ENCODE results near the gene ERGIC1. TPM values are rescaled to one million over a fixed set of nuclear protein-coding genes. Genes with fewer than 3 reads are reported as not detected.
"Not testable (repeated sequence)": the region's sequence is repeated elsewhere in the genome, so short reads cannot be mapped to it uniquely, and the experiment has no call there.

Gene ERGIC1
- total and polyA plus RNA-seq, 10 of the 15 experiments (the other 5 are each of a cell fraction or from before 2014, with no cell fraction given): 8.8 to 104 (median 76.3) TPM

GRCh38 chr5:172809774-172810173 lies 24.3 kb upstream of the ERGIC1 start (continued):
- TF ChIP-seq ZBTB40 (IDR thresholded peaks at IDR 0.05; ENCODE audit: borderline replicate concordance): no peak
- TF ChIP-seq, protein P1, sequence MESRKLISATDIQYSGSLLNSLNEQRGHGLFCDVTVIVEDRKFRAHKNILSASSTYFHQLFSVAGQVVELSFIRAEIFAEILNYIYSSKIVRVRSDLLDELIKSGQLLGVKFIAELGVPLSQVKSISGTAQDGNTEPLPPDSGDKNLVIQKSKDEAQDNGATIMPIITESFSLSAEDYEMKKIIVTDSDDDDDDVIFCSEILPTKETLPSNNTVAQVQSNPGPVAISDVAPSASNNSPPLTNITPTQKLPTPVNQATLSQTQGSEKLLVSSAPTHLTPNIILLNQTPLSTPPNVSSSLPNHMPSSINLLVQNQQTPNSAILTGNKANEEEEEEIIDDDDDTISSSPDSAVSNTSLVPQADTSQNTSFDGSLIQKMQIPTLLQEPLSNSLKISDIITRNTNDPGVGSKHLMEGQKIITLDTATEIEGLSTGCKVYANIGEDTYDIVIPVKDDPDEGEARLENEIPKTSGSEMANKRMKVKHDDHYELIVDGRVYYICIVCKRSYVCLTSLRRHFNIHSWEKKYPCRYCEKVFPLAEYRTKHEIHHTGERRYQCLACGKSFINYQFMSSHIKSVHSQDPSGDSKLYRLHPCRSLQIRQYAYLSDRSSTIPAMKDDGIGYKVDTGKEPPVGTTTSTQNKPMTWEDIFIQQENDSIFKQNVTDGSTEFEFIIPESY (IDR thresholded peaks at IDR 0.05): no peak

DNA sequence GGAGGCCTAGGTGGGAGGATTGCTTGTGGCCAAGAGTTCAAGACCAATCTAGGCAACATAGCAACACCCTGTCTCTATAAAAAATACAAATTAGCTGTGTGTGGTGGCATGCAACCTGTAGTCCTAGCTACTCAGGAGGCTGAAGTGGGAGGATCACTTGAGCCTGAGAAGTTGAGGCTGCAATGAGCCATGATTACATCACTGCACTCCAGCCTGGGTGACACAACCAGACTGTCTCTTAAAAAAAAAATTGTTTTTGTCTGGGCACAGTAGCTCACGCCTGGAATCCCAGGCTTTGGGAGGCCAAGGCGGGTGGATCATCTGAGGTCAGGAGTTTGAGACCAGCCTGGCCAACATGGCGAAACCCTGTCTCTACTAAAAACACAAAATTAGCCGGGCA lies 23.1 kb upstream of the ERGIC1 start:
- DNase-seq (ENCODE audit: low read depth, low spot score); CTCF ChIA-PET; BruUV-seq (replicated peaks); H2AFZ ChIP-seq (ENCODE audit: control insufficient read depth, low read depth, low read length); H3K4me1 ChIP-seq (ENCODE audit: control insufficient read depth, insufficient read depth, low read length); H3K79me2 ChIP-seq (ENCODE audit: control insufficient read depth, insufficient read depth, low read length); H3K27ac ChIP-seq (ENCODE audit: control insufficient read depth, insufficient read depth); FAIRE-seq; H3K36me3 ChIP-seq (ENCODE audit: control insufficient read depth in 2 of 2, insufficient read depth in 2 of 2, low read length in 1 of 2); H3K9ac ChIP-seq (ENCODE audit: control insufficient read depth, insufficient read depth, low read length); SMC1A ChIA-PET (ENCODE audit: uncharacterized antibody, unreplicated experiment); in situ Hi-C loops (cut with MboI); H4K20me1 ChIP-seq (ENCODE audit: control insufficient read depth, insufficient read depth); RAD21 ChIA-PET (ENCODE audit: unreplicated experiment); ATAC-seq; H3K4me2 ChIP-seq (ENCODE audit: control insufficient read depth, insufficient read depth); H3K9me3 ChIP-seq (replicated peaks; ENCODE audit: control insufficient read depth, insufficient read depth, low read length); intact Hi-C loops (cut with micrococcal nuclease; ENCODE audit: unreplicated experiment); H3K27me3 ChIP-seq (replicated peaks in 1 of 2; ENCODE audit: control insufficient read depth in 2 of 2, insufficient read depth in 2 of 2, low read length in 1 of 2); H3K4me3 ChIP-seq: not testable (repeated sequence)
- POLR2A ChIA-PET: interaction anchor here (0.6 kb wide), 1 partner anchor 23 kb away, joined by 3 read pairs; no protein-coding TSS in a partner anchor
- 95% methylated on average over 4 of the region's 4 CpGs for WGBS (ENCODE audit: insufficient coverage, insufficient replicate concordance, low lambda C conversion rate, missing lambda C conversion rate)
